GM04504 (cell line): ENCODE results near the gene ATP6V1G3.
"Not testable (repeated sequence)": the region's sequence is repeated elsewhere in the genome, so short reads cannot be mapped to it uniquely, and the experiment has no call there.

ENCODE experiments used
- DNase-seq: peaks from one replicate; pipeline ENCODE4 v3.0.0-alpha.2; 2012; ENCODE audit warnings: low read depth

ATP6V1G3 gene

GRCh38 chr1:198540580-198540979, at the start of gene ATP6V1G3:
TSS of gene ATP6V1G3 (minus strand) at chr1:198540680. CDS start at chr1:198540650, 30 bp downstream.
- DNase-seq, result no peak

- no peak for DNase-seq
Observed at GRCh38 chr1:198588845-198589244, 48.4 kb upstream of the ATP6V1G3 start.

GRCh38 chr1:198584163-198584562, 43.7 kb upstream of the ATP6V1G3 start:
- no peak for DNase-seq

GRCh38 chr1:198583209-198583802, 42.8 kb upstream of the ATP6V1G3 start:
- DNase-seq, result not testable (repeated sequence)

GRCh38 chr1:198577444-198577843, 37.0 kb upstream of the ATP6V1G3 start:
- peak; percentile 67 for DNase-seq

- no peak for DNase-seq
Observed at GRCh38 chr1:198575798-198576641, 35.5 kb upstream of the ATP6V1G3 start.

GRCh38 chr1:198575292-198575691, 34.8 kb upstream of the ATP6V1G3 start:
- no peak for DNase-seq

- no peak for DNase-seq
Observed at GRCh38 chr1:198574325-198574724, 33.8 kb upstream of the ATP6V1G3 start.

- DNase-seq, result no peak
Observed at GRCh38 chr1:198564716-198565115, 24.2 kb upstream of the ATP6V1G3 start.

GRCh38 chr1:198564157-198564556, 23.7 kb upstream of the ATP6V1G3 start:
- DNase-seq, result no peak

GRCh38 chr1:198563583-198563982, 23.1 kb upstream of the ATP6V1G3 start:
- no peak for DNase-seq

- no peak for DNase-seq
Observed at GRCh38 chr1:198560161-198560560, 19.7 kb upstream of the ATP6V1G3 start.

GRCh38 chr1:198559362-198559761, 18.9 kb upstream of the ATP6V1G3 start:
- no peak for DNase-seq

GRCh38 chr1:198558402-198558801, 17.9 kb upstream of the ATP6V1G3 start:
- no peak for DNase-seq

GRCh38 chr1:198556971-198557370, 16.5 kb upstream of the ATP6V1G3 start:
- peak; percentile 58 for DNase-seq

- DNase-seq, result no peak
Observed at GRCh38 chr1:198552668-198553416, 12.4 kb upstream of the ATP6V1G3 start.

- no peak for DNase-seq
Observed at GRCh38 chr1:198550941-198551524, 10.6 kb upstream of the ATP6V1G3 start.

GRCh38 chr1:198549866-198550265, 9.4 kb upstream of the ATP6V1G3 start:
- no peak for DNase-seq

GRCh38 chr1:198548890-198549289, 8.4 kb upstream of the ATP6V1G3 start:
- no peak for DNase-seq

GRCh38 chr1:198545156-198545555, 4.7 kb upstream of the ATP6V1G3 start:
- no peak for DNase-seq

GRCh38 chr1:198544265-198544664, 3.8 kb upstream of the ATP6V1G3 start:
- no peak for DNase-seq

- no peak for DNase-seq
Observed at GRCh38 chr1:198543670-198544260, 3.3 kb upstream of the ATP6V1G3 start.
